HG03565 (cell line): ENCODE data around the gene GJA3.

Experiments used
- ATAC-seq: cut with Tn5 transposase; IDR thresholded peaks from one replicate; pipeline ENCODE4 v1.9.1; 2021; ENCODE audit warnings: mild to moderate bottlenecking, moderate library complexity; ENCODE audit not compliant: unreplicated experiment

The GJA3 gene

DNA sequence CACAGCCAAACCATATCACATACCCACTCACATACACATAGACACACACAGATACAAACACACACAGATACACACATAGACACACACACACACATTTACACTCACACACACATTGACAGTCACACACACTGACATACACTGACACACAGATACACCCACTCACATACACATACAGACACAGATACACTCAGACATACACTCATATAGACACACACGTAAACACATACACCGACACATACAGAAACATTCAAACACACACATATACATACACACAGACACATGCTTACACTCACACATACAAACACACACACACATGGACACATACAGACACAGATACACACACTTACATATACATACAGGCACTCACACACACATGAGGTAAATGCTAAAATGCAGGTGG lies 30.2 kb downstream of the GJA3 start:
- no peak for ATAC-seq

DNA sequence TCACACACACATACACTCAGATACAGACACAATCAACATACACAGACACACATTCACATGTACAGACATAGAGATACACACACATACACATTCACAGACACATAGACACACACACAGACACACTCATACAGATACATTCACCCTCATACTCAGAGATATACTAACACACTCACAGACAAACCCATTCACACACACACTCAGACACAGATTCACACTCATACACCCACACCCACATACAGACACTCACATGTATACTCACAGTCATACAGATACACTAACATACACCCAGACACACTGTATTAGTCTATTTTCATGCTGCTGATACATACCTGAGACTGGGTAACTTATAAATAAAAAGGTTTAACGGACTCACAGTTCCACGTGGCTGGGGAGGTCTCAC lies 30.8 kb downstream of the GJA3 start:
- ATAC-seq, result no peak

DNA sequence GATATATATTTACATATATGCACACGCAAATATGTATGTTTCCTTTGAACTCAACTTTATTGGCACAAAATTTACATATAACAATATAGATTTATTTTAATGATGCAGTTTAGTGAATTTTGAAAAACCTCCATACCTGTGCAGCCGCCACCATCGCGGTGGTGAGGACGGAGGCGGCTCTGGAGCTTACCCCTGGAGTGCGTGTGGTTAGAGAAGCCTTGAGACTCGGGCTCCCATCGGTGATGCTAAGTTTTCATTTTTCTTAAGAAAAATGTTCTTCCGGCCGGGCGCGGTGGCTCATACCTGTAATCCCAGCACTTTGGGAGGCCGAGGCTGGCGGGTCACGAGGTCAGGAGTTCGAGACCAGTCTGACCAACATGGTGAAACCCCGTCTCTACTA lies 31.8 kb downstream of the GJA3 start:
- no peak for ATAC-seq

DNA sequence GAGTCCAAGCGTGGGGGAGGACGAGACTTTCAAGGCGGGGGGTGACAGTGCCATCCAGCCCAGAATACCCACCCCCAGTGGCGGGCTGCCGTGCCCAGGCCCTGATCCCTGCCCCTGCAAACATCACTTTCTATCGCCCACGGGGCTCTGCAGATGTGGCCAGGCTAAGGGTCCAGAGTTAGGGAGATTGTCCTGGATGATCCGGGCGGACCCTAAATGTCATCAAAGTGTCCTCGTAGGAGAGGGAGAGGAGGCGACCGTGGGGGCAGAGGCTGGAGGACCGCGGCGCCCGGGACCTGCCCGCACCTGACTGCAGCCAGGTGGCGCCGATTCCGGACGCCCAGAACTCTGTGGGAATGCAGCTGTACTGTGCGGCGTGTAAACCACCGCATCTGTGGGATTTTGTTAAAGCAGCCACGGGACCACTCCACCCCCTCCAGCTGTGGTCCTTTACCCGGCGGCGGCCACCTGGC lies 32.4 kb downstream of the GJA3 start:
- no peak for ATAC-seq

DNA sequence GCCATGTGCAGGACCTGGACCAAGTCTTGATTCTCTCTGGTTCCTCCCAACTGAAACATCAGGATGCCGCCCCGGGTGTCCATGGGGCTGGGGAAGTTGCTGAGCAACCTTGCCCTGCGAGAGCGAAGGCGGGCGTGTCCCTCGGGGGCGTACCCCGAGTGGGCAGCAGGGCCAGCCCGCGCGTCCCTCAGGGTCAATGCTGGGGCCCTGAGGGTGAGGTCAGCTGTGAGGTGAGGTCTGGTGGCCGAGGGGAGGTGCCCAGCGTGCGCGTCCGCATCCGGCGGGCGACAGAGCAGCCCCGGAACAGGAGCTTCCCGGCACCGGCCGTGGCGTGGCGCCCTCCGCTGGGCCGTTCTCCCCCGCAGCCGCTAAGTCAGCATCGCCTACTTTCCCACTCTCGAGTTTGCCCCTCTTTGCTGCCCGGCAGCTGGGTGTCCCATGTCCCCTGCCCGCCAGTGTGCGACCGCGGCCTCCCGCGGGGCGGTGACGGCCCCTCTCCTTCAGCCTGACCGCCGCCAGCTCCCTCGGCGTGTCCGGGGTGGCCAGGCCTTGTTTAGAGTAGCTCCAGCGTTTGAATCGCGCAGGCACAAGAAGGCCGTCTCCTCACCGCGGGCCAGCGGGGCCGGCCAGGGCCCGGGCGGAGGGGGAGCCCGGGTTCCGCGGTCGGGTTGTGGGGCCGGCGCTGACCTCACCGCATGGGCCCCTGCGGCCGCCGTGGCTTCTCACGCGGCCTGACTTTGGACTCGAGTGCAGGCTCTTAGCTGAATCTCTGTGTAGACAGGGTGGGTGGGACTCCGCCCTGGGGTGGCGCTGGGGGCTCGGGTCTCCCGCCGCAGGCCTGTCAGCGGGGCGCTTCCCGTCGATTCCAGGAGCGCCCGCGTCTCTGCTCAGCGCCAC lies 33.0 kb downstream of the GJA3 start:
- no peak for ATAC-seq

- ATAC-seq, result no peak
These were observed 33.6 kb downstream of the GJA3 start for GRCh38 chr13:20127262-20127561.

GRCh38 chr13:20126541-20127261 lies 34.2 kb downstream of the GJA3 start:
- ATAC-seq, result no peak

- no peak for ATAC-seq
These were observed 35.1 kb downstream of the GJA3 start for GRCh38 chr13:20125783-20126165.

GRCh38 chr13:20125129-20125782 lies 35.6 kb downstream of the GJA3 start:
- ATAC-seq, result no peak

- ATAC-seq, result no peak
These were observed 36.5 kb downstream of the GJA3 start for GRCh38 chr13:20124303-20124702.

DNA sequence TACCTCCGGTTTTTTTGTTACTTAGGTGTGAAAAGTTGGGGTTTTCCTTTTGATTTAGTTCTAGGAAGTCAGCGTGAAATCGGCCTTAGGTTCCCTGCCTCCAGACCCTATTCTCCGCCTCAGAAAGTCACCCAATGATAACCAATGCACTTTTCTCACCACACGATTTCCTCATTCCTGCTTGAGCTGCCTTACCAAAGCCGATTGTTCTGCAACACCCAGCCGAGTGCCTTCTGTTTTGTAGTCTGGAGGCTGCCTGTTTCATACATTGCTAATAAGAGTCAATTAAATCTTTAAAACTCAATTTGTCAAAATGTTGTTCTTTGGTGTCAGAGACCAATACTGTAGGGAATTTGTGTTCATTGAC lies 39.7 kb downstream of the GJA3 start:
- ATAC-seq, result no peak

DNA sequence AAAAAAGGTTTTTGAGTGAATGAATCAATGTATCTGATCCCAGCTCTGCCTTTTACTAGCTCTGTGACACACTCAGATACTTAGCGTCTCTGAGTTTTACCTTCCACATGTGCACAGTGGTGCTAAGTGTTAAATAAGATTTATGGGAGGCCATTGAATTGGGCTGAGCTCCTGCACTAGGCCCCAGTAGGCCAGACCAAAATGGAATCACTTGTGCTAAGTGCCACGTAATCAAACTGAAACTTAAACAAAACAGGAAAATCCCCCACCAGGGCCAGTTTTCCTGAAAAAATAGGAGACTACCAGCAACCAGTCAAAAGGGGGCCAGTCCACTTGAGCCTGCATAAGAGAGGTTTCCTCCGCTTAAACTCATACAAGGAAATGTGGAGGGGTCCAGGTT lies 40.9 kb downstream of the GJA3 start:
- ATAC-seq, result no peak

DNA sequence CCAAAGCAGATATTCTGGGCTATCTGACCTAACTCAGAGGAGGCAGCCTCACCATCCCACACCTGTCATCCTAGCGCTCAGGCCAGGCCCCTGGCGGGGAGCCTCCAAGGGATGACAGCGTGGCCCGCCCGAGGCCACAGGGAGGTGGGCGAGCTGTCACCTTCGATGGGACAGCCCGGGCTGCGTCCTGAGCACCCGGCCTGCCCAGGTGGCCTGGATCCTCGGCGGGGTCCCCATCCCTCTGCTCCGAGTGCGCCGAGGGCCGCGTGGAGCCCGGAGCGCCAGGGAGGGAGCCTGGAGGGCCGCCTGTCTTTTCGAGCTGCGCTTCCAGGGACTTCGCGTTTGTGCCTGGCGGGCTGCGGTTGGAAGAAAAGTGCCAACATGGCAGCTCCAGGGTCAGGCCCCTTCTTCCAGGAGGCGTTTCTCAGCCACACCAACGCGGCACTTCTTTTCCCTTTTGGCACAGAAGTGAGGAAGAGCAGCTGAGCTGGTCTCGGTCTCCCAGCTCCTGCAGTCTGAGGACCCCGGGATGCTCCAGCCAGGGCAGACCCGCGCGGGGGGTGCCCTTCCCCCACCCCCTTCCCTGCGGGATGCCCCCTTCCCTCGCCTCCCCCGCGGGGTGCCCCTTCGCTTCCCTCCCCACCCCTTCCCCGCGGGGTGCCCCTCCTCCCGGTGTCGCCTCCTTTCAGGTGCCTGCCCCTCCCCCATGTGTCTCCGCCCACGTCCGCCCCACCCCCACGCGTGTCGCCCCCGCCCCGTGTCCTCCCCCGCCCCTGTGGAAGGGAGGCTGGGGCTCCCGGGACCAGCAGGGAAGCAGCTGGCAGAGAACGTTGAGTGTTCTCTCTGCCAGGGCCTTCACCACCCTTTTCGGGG lies 42.3 kb downstream of the GJA3 start:
- no peak for ATAC-seq

- ATAC-seq, result no peak
These were observed 44.6 kb downstream of the GJA3 start for GRCh38 chr13:20116213-20116612.

DNA sequence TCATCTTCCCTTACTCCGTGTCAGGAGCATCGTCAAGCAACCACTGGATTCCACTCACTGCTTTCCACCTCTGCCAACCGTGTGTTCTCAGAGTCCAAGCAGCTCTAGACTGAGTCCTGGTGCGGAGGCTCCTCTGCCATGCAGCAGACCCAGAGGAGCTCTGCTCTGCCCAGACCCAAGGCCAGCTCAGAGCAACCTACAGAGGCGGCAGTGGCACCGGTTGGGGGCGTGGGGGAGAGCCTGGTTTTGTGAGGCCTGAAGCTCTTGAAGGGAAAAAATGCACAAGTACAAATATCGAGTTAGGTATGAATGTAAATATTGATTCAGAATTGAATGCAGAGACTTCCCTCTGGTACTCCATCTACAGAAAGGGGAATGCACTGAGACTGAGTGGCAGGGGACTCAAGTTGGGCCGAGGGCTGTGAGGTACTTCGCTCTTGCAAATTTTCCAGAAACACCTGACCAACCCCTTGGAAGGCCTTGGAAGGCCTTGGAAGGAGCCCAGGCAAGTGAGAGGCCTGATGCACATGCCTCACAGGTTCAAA lies 46.7 kb downstream of the GJA3 start:
- ATAC-seq, result no peak

- no peak for ATAC-seq
These were observed 51.8 kb downstream of the GJA3 start for GRCh38 chr13:20109037-20109436.

GRCh38 chr13:20106742-20107141 lies 54.1 kb downstream of the GJA3 start:
- ATAC-seq, result no peak

GRCh38 chr13:20105161-20105689 lies 55.6 kb downstream of the GJA3 start:
- no peak for ATAC-seq

- no peak for ATAC-seq
These were observed 58.2 kb downstream of the GJA3 start for GRCh38 chr13:20102525-20103180.
